LNCAP (cell line): Measurements from ENCODE around the gene ITPR1.

Experiments used
- TF ChIP-seq, protein P1 (sequence below): fragments of 450-650 bp; IDR thresholded peaks from 2 replicates; pipeline ENCODE4 v1.5.1; 2017; ENCODE audit warnings: mild to moderate bottlenecking

The ITPR1 gene

DNA sequence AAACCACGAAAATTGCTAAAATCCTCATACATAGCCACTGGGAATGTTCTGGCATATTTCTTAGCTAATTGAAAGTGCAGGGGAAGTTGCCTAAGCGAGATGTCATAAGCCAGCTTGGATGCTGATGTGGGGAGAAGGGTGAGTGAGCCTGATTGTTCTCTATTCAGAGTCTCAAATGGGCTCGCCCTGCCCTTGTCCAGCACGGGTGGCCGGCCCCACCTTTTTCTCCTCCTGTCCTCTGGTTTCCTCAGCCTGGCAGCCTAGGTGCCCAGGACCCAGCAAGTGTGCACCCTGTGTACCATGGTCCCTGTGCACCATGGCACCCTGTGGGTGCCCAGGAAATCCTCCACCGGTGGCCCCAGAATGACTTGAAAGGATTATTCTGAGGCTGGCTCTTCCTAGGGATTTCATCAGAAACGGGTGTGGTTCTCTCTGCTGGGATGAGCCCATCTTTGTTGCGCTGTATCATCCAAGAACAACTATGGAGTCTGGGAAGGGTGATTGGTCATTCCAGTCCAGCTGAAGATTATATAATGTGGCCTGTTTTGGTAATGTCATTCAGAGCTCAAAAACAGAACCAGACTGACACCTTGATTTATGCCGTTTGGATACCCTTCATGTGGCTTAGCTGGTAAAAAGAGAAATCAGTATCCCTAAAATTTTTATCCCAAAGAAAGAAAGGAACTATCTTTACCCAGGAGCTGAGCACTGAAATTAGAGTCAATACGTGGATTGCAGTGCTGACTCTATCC lies 335.3 kb downstream of the ITPR1 start:
- TF ChIP-seq, protein P1, sequence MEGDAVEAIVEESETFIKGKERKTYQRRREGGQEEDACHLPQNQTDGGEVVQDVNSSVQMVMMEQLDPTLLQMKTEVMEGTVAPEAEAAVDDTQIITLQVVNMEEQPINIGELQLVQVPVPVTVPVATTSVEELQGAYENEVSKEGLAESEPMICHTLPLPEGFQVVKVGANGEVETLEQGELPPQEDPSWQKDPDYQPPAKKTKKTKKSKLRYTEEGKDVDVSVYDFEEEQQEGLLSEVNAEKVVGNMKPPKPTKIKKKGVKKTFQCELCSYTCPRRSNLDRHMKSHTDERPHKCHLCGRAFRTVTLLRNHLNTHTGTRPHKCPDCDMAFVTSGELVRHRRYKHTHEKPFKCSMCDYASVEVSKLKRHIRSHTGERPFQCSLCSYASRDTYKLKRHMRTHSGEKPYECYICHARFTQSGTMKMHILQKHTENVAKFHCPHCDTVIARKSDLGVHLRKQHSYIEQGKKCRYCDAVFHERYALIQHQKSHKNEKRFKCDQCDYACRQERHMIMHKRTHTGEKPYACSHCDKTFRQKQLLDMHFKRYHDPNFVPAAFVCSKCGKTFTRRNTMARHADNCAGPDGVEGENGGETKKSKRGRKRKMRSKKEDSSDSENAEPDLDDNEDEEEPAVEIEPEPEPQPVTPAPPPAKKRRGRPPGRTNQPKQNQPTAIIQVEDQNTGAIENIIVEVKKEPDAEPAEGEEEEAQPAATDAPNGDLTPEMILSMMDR, result no peak

- TF ChIP-seq, protein P1, result no peak
Observed at GRCh38 chr3:4829031-4829394, 335.9 kb downstream of the ITPR1 start.

DNA sequence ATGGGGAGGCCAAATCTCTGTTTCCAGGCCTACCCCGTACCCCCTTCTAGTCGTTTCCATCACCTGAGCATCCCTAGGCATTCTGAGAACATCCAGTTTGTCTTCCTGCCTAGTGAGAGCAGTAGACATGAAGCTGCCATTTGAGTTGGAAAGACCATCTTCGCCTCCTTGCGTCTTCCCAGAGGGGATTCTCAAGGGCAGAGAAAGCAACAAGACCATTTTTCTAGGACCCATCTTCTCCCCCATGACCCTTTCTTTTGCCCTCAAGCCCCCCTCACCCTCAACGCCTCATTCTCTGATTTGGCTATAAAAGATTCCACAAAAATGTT lies 337.4 kb downstream of the ITPR1 start:
- TF ChIP-seq, protein P1, result no peak

- TF ChIP-seq, protein P1, result no peak
Observed at GRCh38 chr3:4831580-4831950, 338.4 kb downstream of the ITPR1 start.

- TF ChIP-seq, protein P1, result no peak
Observed at GRCh38 chr3:4833471-4833870, 340.3 kb downstream of the ITPR1 start.

DNA sequence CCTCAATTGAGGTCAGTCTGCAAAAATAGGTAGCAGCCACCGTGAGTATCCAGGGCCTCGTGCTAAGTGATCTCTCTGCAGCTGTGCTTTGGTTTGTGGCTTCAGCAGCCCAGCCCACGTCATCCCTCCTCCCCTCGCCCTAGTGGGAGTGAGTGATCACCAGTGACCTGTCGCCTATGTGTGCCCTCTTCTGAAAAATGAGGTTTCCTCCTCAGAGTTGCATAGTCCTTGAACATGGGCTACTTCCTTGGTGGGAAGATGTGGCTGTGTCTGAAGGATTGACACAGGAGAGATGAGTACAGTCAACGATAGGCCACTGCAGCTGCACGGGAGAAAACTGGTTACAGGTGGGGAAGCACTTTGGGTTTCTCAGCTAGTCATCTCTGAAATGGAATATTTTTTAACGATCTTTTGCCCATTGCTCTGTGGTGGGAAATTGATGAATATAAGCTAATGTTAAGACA lies 341.3 kb downstream of the ITPR1 start:
- TF ChIP-seq, protein P1, result no peak

GRCh38 chr3:4835616-4836043 lies 342.5 kb downstream of the ITPR1 start:
- TF ChIP-seq, protein P1, result no peak

DNA sequence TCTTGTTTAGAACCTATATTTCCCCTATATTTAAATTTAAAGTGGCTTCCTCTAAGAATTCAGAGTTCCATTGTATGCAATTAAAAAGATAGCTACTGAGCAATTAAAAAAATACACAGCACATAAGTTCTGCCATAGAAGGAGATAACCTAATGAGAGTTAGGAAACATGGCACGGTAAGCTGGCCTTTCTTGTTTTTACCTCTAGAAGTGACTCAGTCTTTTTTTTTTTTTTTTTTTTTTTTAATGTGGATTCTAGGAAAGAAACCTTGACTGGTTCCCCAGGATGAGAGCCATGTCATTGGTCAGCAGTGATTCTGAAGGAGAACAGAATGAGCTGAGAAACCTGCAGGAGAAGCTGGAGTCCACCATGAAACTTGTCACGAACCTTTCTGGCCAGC lies 343.4 kb downstream of the ITPR1 start:
- TF ChIP-seq, protein P1, result no peak
